ENCODE results near the gene ZNF148.

ZNF148 gene

GRCh38 chr3:125382298-125382697 lies 7.2 kb upstream of the ZNF148 start:
- H3K23ac ChIP-seq (ENCODE audit: low read length): no peak overlapping the region
- H3K56ac ChIP-seq (ENCODE audit: low read length): no peak overlapping the region
- no peaks in the 10 kb centered on the region for H3K27me3 ChIP-seq (ENCODE audit: insufficient read depth, low read length, poor library complexity)
- H4K5ac ChIP-seq (ENCODE audit: low read length): no peak overlapping the region
- DNase-seq: no peak
- no peak overlapping the region for H4K8ac ChIP-seq (ENCODE audit: low read depth, low read length)
- no peak overlapping the region for H3K4me2 ChIP-seq (ENCODE audit: low read length)
- no peak overlapping the region for H3K4ac ChIP-seq (ENCODE audit: low read depth, low read length)
- H3K4me3 ChIP-seq (ENCODE audit: low read length): no peak overlapping the region
- no peaks in the 10 kb centered on the region for H3K79me2 ChIP-seq (ENCODE audit: control insufficient read depth, insufficient read depth, low read length)
- no peaks in the 10 kb centered on the region for H3K4me1 ChIP-seq (ENCODE audit: control insufficient read depth, low read depth, low read length)
- H2BK15ac ChIP-seq (replicated peaks; ENCODE audit: low read depth): no peak overlapping the region
- H3K18ac ChIP-seq (ENCODE audit: low read length): no peak overlapping the region
- H3K9ac ChIP-seq (ENCODE audit: low read length): no peak overlapping the region
- no peak overlapping the region for H2BK120ac ChIP-seq (ENCODE audit: low read depth, low read length)
- no peak overlapping the region for H3K27ac ChIP-seq (ENCODE audit: low read depth, low read length)
- no peaks in the 10 kb centered on the region for H3K79me1 ChIP-seq (ENCODE audit: low read length)
- no peak overlapping the region for H2AK5ac ChIP-seq (ENCODE audit: low read length)
- no CpG with 5 or more reads among the region's 1 CpG for WGBS (ENCODE audit: extremely low coverage, insufficient coverage, low lambda C conversion rate)
- no peak overlapping the region for H2BK5ac ChIP-seq (ENCODE audit: low read length)
- H3K36me3 ChIP-seq (ENCODE audit: control insufficient read depth, insufficient read depth, low read length): no peaks in the 10 kb centered on the region

GRCh38 chr3:125381743-125382142 lies 6.6 kb upstream of the ZNF148 start:
- H3K79me1 ChIP-seq (ENCODE audit: low read length): no peaks in the 10 kb centered on the region
- H2AK5ac ChIP-seq (ENCODE audit: low read length): no peak overlapping the region
- H3K27ac ChIP-seq (ENCODE audit: low read depth, low read length): no peak overlapping the region
- no peak overlapping the region for H3K23ac ChIP-seq (ENCODE audit: low read length)
- no peak overlapping the region for H3K9ac ChIP-seq (ENCODE audit: low read length)
- H3K4me1 ChIP-seq (ENCODE audit: control insufficient read depth, low read depth, low read length): no peaks in the 10 kb centered on the region
- no peak overlapping the region for H2BK120ac ChIP-seq (ENCODE audit: low read depth, low read length)
- no peak overlapping the region for H3K4me3 ChIP-seq (ENCODE audit: low read length)
- H3K4me2 ChIP-seq (ENCODE audit: low read length): no peak overlapping the region
- H3K18ac ChIP-seq (ENCODE audit: low read length): no peak overlapping the region
- WGBS (ENCODE audit: extremely low coverage, insufficient coverage, low lambda C conversion rate): no CpG with 5 or more reads among the region's 5 CpGs
- no peak for DNase-seq
- no peak overlapping the region for H3K4ac ChIP-seq (ENCODE audit: low read depth, low read length)
- no peak overlapping the region for H4K8ac ChIP-seq (ENCODE audit: low read depth, low read length)
- no peak overlapping the region for H2BK5ac ChIP-seq (ENCODE audit: low read length)
- H4K5ac ChIP-seq (ENCODE audit: low read length): no peak overlapping the region
- H3K79me2 ChIP-seq (ENCODE audit: control insufficient read depth, insufficient read depth, low read length): no peaks in the 10 kb centered on the region
- H2BK15ac ChIP-seq (replicated peaks; ENCODE audit: low read depth): no peak overlapping the region
- no peaks in the 10 kb centered on the region for H3K36me3 ChIP-seq (ENCODE audit: control insufficient read depth, insufficient read depth, low read length)
- no peaks in the 10 kb centered on the region for H3K27me3 ChIP-seq (ENCODE audit: insufficient read depth, low read length, poor library complexity)
- H3K56ac ChIP-seq (ENCODE audit: low read length): no peak overlapping the region

- H3K9ac ChIP-seq (ENCODE audit: low read length): no peak overlapping the region
- H3K18ac ChIP-seq (ENCODE audit: low read length): no peak overlapping the region
- H2BK5ac ChIP-seq (ENCODE audit: low read length): no peak overlapping the region
- no peaks in the 10 kb centered on the region for H3K27me3 ChIP-seq (ENCODE audit: insufficient read depth, low read length, poor library complexity)
- no peaks in the 10 kb centered on the region for H3K4me1 ChIP-seq (ENCODE audit: control insufficient read depth, low read depth, low read length)
- DNase-seq: no peak
- H2BK15ac ChIP-seq (replicated peaks; ENCODE audit: low read depth): no peak overlapping the region
- H3K4me2 ChIP-seq (ENCODE audit: low read length): no peak overlapping the region
- no peaks in the 10 kb centered on the region for H3K79me2 ChIP-seq (ENCODE audit: control insufficient read depth, insufficient read depth, low read length)
- H4K8ac ChIP-seq (ENCODE audit: low read depth, low read length): no peak overlapping the region
- no peak overlapping the region for H3K27ac ChIP-seq (ENCODE audit: low read depth, low read length)
- H3K36me3 ChIP-seq (ENCODE audit: control insufficient read depth, insufficient read depth, low read length): no peaks in the 10 kb centered on the region
- H3K4ac ChIP-seq (ENCODE audit: low read depth, low read length): no peak overlapping the region
- H3K56ac ChIP-seq (ENCODE audit: low read length): no peak overlapping the region
- WGBS (ENCODE audit: extremely low coverage, insufficient coverage, low lambda C conversion rate): no CpG with 5 or more reads among the region's 2 CpGs
- no peak overlapping the region for H3K23ac ChIP-seq (ENCODE audit: low read length)
- H4K5ac ChIP-seq (ENCODE audit: low read length): no peak overlapping the region
- no peak overlapping the region for H2BK120ac ChIP-seq (ENCODE audit: low read depth, low read length)
- no peak overlapping the region for H2AK5ac ChIP-seq (ENCODE audit: low read length)
- H3K79me1 ChIP-seq (ENCODE audit: low read length): no peaks in the 10 kb centered on the region
- H3K4me3 ChIP-seq (ENCODE audit: low read length): no peak overlapping the region
Observed at GRCh38 chr3:125381314-125381713, 6.2 kb upstream of the ZNF148 start.

- Histone ChIP-seq H3K4me2 (ENCODE audit: low read length) (no peak overlapping the region), H3K79me2 (ENCODE audit: control insufficient read depth, insufficient read depth, low read length) (peaks cover 1% of the 10 kb centered on the region), H4K8ac (ENCODE audit: low read depth, low read length) (no peak overlapping the region), H3K4me1 (ENCODE audit: control insufficient read depth, low read depth, low read length) (no peaks in the 10 kb centered on the region), H2BK5ac (ENCODE audit: low read length) (no peak overlapping the region), H3K79me1 (ENCODE audit: low read length) (no peaks in the 10 kb centered on the region), H3K4ac (ENCODE audit: low read depth, low read length) (no peak overlapping the region), H3K27me3 (ENCODE audit: insufficient read depth, low read length, poor library complexity) (no peaks in the 10 kb centered on the region), H3K36me3 (ENCODE audit: control insufficient read depth, insufficient read depth, low read length) (no peaks in the 10 kb centered on the region), H3K4me3 (ENCODE audit: low read length) (no peak overlapping the region), H2AK5ac (ENCODE audit: low read length) (no peak overlapping the region), H4K5ac (ENCODE audit: low read length) (no peak overlapping the region), H2BK15ac (replicated peaks; ENCODE audit: low read depth) (no peak overlapping the region), H2BK120ac (ENCODE audit: low read depth, low read length) (no peak overlapping the region), H3K23ac (ENCODE audit: low read length) (no peak overlapping the region), H3K56ac (ENCODE audit: low read length) (no peak overlapping the region), H3K27ac (ENCODE audit: low read depth, low read length) (no peak overlapping the region), H3K9ac (ENCODE audit: low read length) (no peak overlapping the region), H3K18ac (ENCODE audit: low read length) (no peak overlapping the region)
- WGBS (ENCODE audit: extremely low coverage, insufficient coverage, low lambda C conversion rate): no CpG with 5 or more reads among the region's 2 CpGs
- no peak for DNase-seq
Observed at GRCh38 chr3:125379483-125379882, 4.4 kb upstream of the ZNF148 start.

- no peak overlapping the region for H3K56ac ChIP-seq (ENCODE audit: low read length)
- H3K4me1 ChIP-seq (ENCODE audit: control insufficient read depth, low read depth, low read length): peaks cover 3% of the 10 kb centered on the region
- H2BK5ac ChIP-seq (ENCODE audit: low read length): no peak overlapping the region
- no peak overlapping the region for H3K4me2 ChIP-seq (ENCODE audit: low read length)
- no peak overlapping the region for H2AK5ac ChIP-seq (ENCODE audit: low read length)
- H4K5ac ChIP-seq (ENCODE audit: low read length): no peak overlapping the region
- no peak overlapping the region for H3K4ac ChIP-seq (ENCODE audit: low read depth, low read length)
- H3K27ac ChIP-seq (ENCODE audit: low read depth, low read length): no peak overlapping the region
- no peaks in the 10 kb centered on the region for H3K27me3 ChIP-seq (ENCODE audit: insufficient read depth, low read length, poor library complexity)
- H3K79me1 ChIP-seq (ENCODE audit: low read length): peaks cover 3% of the 10 kb centered on the region
- no peak overlapping the region for H3K4me3 ChIP-seq (ENCODE audit: low read length)
- no peak for DNase-seq
- H2BK15ac ChIP-seq (replicated peaks; ENCODE audit: low read depth): no peak overlapping the region
- H2BK120ac ChIP-seq (ENCODE audit: low read depth, low read length): no peak overlapping the region
- H3K18ac ChIP-seq (ENCODE audit: low read length): no peak overlapping the region
- no peak overlapping the region for H3K9ac ChIP-seq (ENCODE audit: low read length)
- no CpG with 5 or more reads among the region's 2 CpGs for WGBS (ENCODE audit: extremely low coverage, insufficient coverage, low lambda C conversion rate)
- peaks cover 9% of the 10 kb centered on the region for H3K79me2 ChIP-seq (ENCODE audit: control insufficient read depth, insufficient read depth, low read length)
- H4K8ac ChIP-seq (ENCODE audit: low read depth, low read length): no peak overlapping the region
- no peaks in the 10 kb centered on the region for H3K36me3 ChIP-seq (ENCODE audit: control insufficient read depth, insufficient read depth, low read length)
- no peak overlapping the region for H3K23ac ChIP-seq (ENCODE audit: low read length)
Observed at GRCh38 chr3:125378762-125379161, 3.6 kb upstream of the ZNF148 start.

- Histone ChIP-seq H2BK5ac (ENCODE audit: low read length) (no peak overlapping the region), H3K18ac (ENCODE audit: low read length) (peak overlapping the region; percentile 92), H3K23ac (ENCODE audit: low read length) (no peak overlapping the region), H3K4me3 (ENCODE audit: low read length) (peak overlapping the region; percentile 80), H4K8ac (ENCODE audit: low read depth, low read length) (no peak overlapping the region), H3K27ac (ENCODE audit: low read depth, low read length) (no peak overlapping the region), H2AK5ac (ENCODE audit: low read length) (no peak overlapping the region), H2BK120ac (ENCODE audit: low read depth, low read length) (no peak overlapping the region), H3K27me3 (ENCODE audit: insufficient read depth, low read length, poor library complexity) (no peaks in the 10 kb centered on the region), H3K79me2 (ENCODE audit: control insufficient read depth, insufficient read depth, low read length) (peaks cover 22% of the 10 kb centered on the region), H3K4ac (ENCODE audit: low read depth, low read length) (peak overlapping the region; percentile 43), H3K4me2 (ENCODE audit: low read length) (peak overlapping the region; percentile 75), H2BK15ac (replicated peaks; ENCODE audit: low read depth) (no peak overlapping the region), H3K36me3 (ENCODE audit: control insufficient read depth, insufficient read depth, low read length) (no peaks in the 10 kb centered on the region), H3K4me1 (ENCODE audit: control insufficient read depth, low read depth, low read length) (peaks cover 7% of the 10 kb centered on the region), H3K9ac (ENCODE audit: low read length) (peak overlapping the region; percentile 94), H3K56ac (ENCODE audit: low read length) (peak overlapping the region; percentile 94), H4K5ac (ENCODE audit: low read length) (no peak overlapping the region), H3K79me1 (ENCODE audit: low read length) (peaks cover 8% of the 10 kb centered on the region)
- no CpG with 5 or more reads among the region's 10 CpGs for WGBS (ENCODE audit: extremely low coverage, insufficient coverage, low lambda C conversion rate)
- no peak for DNase-seq
Observed at GRCh38 chr3:125375950-125376679, 990 bp upstream of the ZNF148 start.

All from mesendoderm (in vitro differentiated cells).